ENCODE data around the gene CCDC60.

CCDC60 gene

DNA sequence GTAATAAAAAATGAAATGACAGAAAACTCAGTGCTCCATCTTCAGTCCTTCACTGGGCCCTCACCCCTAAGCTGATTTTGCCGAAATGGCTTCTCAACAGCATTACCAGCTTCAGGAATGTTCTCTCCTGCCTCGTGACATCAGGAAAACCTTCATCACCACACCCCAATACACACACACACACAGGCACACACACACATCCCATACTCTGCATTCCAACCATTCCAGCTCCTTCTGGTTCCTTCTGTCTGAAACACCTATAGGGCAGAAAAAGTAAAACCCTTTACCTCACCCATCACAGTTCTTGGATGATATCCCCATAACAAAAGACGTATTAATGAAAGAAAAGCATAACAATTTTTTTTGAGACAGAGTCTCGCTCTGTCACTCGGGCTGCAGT is 75.9 kb downstream of the CCDC60 start:
- Histone ChIP-seq H3K79me2 (peaks cover 2% of the 10 kb centered on the region), H3K9ac (no peak overlapping the region), H3K27ac (no peak overlapping the region), H3K4me3 (ENCODE audit: low read depth, low read length) (no peak overlapping the region), H3K4me2 (ENCODE audit: low read length) (no peak overlapping the region), H3K4me1 (no peaks in the 10 kb centered on the region), H2AFZ (no peak overlapping the region), H3K27me3 (ENCODE audit: control insufficient read depth, insufficient read depth, low read length) (no peaks in the 10 kb centered on the region), H3K9me3 (ENCODE audit: control insufficient read depth, low read length) (no peaks in the 10 kb centered on the region), H3K36me3 (ENCODE audit: control insufficient read depth, insufficient read depth, low read length) (no peaks in the 10 kb centered on the region)
- TF ChIP-seq CTCF (IDR thresholded peaks at IDR 0.05), result no peak

DNA sequence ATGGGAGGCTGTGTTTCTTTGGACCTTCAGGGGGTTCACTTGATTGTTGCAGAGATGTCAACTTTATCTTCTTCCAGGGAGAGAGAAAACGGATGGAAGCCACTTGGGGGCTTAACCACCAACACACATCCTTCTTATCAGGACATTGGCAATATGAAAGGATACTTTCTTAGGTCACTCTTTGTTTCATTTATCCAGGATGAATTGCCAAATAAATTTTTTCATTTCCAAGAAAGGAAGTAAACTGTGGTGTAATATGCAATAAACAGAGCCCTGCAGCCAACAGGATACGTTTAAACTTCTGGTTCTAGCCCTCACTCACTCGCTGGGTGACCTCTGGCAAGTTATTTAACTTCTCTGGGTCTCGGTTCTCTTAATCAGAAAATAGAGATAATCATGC is 77.8 kb downstream of the CCDC60 start:
- Histone ChIP-seq H3K27me3 (ENCODE audit: control insufficient read depth, insufficient read depth, low read length) (no peaks in the 10 kb centered on the region), H3K36me3 (ENCODE audit: control insufficient read depth, insufficient read depth, low read length) (no peaks in the 10 kb centered on the region), H3K4me3 (ENCODE audit: low read depth, low read length) (no peak overlapping the region), H3K4me2 (ENCODE audit: low read length) (no peak overlapping the region), H2AFZ (no peak overlapping the region), H3K27ac (no peak overlapping the region), H3K9me3 (ENCODE audit: control insufficient read depth, low read length) (no peaks in the 10 kb centered on the region), H3K9ac (no peak overlapping the region), H3K4me1 (no peaks in the 10 kb centered on the region), H3K79me2 (peaks cover 2% of the 10 kb centered on the region)
- no peak for TF ChIP-seq CTCF (IDR thresholded peaks at IDR 0.05)

GRCh38 chr12:119412811-119413794 is 78.6 kb downstream of the CCDC60 start:
- Histone ChIP-seq H3K4me3 (ENCODE audit: low read depth, low read length) (no peak overlapping the region), H3K4me1 (no peaks in the 10 kb centered on the region), H3K27ac (no peak overlapping the region), H3K79me2 (peaks cover 2% of the 10 kb centered on the region), H3K9ac (no peak overlapping the region), H2AFZ (no peak overlapping the region), H3K4me2 (ENCODE audit: low read length) (no peak overlapping the region), H3K27me3 (ENCODE audit: control insufficient read depth, insufficient read depth, low read length) (no peaks in the 10 kb centered on the region), H3K36me3 (ENCODE audit: control insufficient read depth, insufficient read depth, low read length) (no peaks in the 10 kb centered on the region), H3K9me3 (ENCODE audit: control insufficient read depth, low read length) (no peaks in the 10 kb centered on the region)
- TF ChIP-seq CTCF (IDR thresholded peaks at IDR 0.05), result peak; percentile 90

DNA sequence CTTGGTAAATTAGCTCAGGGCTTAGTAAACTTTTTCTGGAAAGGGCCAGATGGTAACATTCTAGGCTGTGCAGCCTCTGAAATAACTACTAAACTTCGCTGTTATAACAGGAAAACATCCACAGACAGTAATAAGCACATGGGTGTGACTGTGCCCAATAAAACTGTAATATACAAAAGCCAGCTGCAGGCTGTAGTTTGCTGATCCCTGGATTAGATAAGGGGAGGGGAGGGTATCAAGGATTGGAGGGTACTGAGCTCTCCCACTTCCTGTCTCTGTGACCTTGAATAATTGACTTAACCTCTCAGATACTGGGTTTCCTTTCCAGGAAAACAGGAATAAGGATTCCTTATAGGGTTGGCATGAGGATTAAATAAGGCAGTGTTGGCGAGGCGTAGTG is 81.2 kb downstream of the CCDC60 start:
- no peaks in the 10 kb centered on the region for H3K4me1 ChIP-seq
- H3K4me2 ChIP-seq (ENCODE audit: low read length), result no peak overlapping the region
- no peak overlapping the region for H3K4me3 ChIP-seq (ENCODE audit: low read depth, low read length)
- no peak for TF ChIP-seq CTCF (IDR thresholded peaks at IDR 0.05)
- no peaks in the 10 kb centered on the region for H3K36me3 ChIP-seq (ENCODE audit: control insufficient read depth, insufficient read depth, low read length)
- no peak overlapping the region for H3K9ac ChIP-seq
- peaks cover 2% of the 10 kb centered on the region for H3K79me2 ChIP-seq
- H3K27me3 ChIP-seq (ENCODE audit: control insufficient read depth, insufficient read depth, low read length), result no peaks in the 10 kb centered on the region
- no peaks in the 10 kb centered on the region for H3K9me3 ChIP-seq (ENCODE audit: control insufficient read depth, low read length)
- H3K27ac ChIP-seq, result no peak overlapping the region
- no peak overlapping the region for H2AFZ ChIP-seq

DNA sequence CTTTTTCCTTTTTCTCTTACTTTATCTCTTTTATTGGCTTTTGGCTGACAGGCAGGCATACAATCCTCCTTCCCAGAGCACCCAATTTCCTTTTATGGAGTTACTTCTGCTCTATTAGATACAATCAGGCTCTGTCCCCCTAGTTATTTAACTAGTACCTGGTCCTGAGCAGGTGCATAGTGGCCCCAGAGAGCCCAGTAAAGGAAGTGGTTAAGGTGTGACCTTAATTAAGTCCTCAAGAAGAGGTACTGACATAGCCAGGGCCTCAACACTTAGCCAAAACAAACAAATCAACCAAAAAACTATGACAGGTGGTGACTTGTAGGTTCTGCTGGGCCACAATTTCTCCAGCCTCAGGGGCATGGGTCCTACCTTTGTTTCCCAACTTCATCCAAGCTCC is 82.9 kb downstream of the CCDC60 start:
- no peaks in the 10 kb centered on the region for H3K27me3 ChIP-seq (ENCODE audit: control insufficient read depth, insufficient read depth, low read length)

More for the DNA sequence above, 82.9 kb downstream of the CCDC60 start:
- Histone ChIP-seq H3K27ac (no peak overlapping the region), H2AFZ (no peak overlapping the region), H3K36me3 (ENCODE audit: control insufficient read depth, insufficient read depth, low read length) (no peaks in the 10 kb centered on the region), H3K9ac (no peak overlapping the region), H3K79me2 (peaks cover 2% of the 10 kb centered on the region), H3K9me3 (ENCODE audit: control insufficient read depth, low read length) (no peaks in the 10 kb centered on the region), H3K4me1 (no peaks in the 10 kb centered on the region), H3K4me2 (ENCODE audit: low read length) (no peak overlapping the region), H3K4me3 (ENCODE audit: low read depth, low read length) (no peak overlapping the region)
- no peak for TF ChIP-seq CTCF (IDR thresholded peaks at IDR 0.05)
